HG02678 (cell line): ENCODE measurements around the gene SCUBE1.
A peak's percentile ranks its signal among the peaks of the same experiment; 100 is the strongest.

ENCODE experiments used
- ATAC-seq: cut with Tn5 transposase; IDR thresholded peaks from one replicate; pipeline ENCODE4 v1.9.1; 2021; ENCODE audit warnings: mild to moderate bottlenecking, moderate library complexity; ENCODE audit not compliant: unreplicated experiment

Gene SCUBE1

GRCh38 chr22:43343262-43343669 lies at the start of gene SCUBE1:
Gene SCUBE1 (minus strand): TSS chr22:43343372. CDS start chr22:43343261, 111 bp downstream.
- ATAC-seq, result no peak

GRCh38 chr22:43392385-43392989 lies 49.3 kb upstream of the SCUBE1 start:
- ATAC-seq, result no peak

DNA sequence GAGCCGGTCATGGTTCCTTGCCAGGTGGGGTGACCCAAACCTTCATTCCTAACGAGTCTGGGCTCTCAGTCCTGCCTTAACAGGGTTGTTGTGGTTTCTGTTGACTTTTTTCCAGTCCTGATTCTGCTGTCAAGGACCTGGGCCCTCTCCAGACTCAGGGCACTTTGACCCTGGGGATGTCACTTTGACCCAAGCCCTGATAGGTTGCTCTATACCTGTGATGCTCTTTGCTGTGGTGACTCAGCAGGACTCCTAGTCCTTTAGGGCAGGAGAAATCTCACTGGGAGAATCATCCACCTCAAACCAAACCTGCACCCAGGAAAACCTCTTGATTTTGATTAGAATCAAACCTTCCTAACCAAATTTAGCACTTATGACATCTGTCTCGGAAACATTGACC lies 48.1 kb upstream of the SCUBE1 start:
- ATAC-seq, result no peak

- no peak for ATAC-seq
Measured at GRCh38 chr22:43390872-43391271, 47.7 kb upstream of the SCUBE1 start.

- ATAC-seq, result no peak
Measured at GRCh38 chr22:43390166-43390565, 47.0 kb upstream of the SCUBE1 start.

- ATAC-seq, result no peak
Measured at GRCh38 chr22:43389227-43389836, 46.2 kb upstream of the SCUBE1 start.

- no peak for ATAC-seq
Measured at GRCh38 chr22:43388420-43388851, 45.3 kb upstream of the SCUBE1 start.

GRCh38 chr22:43387815-43388214 lies 44.6 kb upstream of the SCUBE1 start:
- ATAC-seq, result no peak

DNA sequence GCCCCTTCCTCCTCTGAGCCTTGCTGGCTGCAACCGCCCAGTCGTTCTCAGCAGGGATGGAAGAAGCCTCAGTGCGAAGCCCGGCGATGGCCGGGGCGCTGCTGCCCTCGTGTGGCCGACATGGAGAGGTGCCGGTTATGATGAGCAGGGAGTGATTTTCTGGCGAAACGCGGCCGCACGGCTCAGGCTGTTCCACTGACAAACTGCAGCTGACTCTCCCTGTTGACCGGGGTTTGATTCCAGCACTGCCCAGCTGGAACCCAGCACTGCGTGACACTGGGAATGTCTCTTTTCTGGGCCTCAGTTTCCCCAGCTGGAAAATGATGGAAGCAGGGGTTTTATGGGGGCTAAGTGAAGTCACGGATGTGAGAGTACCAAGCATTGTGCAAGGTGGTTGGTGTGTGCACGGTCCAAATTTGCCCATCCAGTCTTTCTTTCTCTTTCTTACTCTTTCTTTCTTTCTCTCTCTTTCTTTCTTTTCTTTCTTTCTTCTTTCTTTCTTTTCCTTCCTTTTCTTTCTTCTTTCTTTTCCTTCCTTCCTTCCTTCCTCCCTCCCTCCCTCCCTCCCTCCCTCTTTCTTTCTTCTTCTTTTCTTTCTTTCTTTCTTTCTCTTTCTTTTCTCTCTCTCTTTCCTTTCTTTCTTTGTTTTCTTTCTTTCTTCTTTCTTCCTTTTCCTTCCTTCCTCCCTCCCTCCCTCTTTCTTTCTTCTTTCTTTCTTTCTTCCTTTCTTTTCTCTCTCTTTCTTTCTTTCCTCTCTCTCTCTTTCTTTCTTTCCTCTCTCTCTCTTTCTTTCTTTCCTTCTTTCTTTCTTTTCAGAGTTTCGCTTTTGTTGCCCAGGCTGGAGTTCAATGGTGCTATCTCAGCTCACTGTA lies 42.8 kb upstream of the SCUBE1 start:
- peak; percentile 50 for ATAC-seq

- ATAC-seq, result no peak
Measured at GRCh38 chr22:43384863-43385262, 41.7 kb upstream of the SCUBE1 start.

- ATAC-seq, result no peak
Measured at GRCh38 chr22:43381693-43382092, 38.5 kb upstream of the SCUBE1 start.

DNA sequence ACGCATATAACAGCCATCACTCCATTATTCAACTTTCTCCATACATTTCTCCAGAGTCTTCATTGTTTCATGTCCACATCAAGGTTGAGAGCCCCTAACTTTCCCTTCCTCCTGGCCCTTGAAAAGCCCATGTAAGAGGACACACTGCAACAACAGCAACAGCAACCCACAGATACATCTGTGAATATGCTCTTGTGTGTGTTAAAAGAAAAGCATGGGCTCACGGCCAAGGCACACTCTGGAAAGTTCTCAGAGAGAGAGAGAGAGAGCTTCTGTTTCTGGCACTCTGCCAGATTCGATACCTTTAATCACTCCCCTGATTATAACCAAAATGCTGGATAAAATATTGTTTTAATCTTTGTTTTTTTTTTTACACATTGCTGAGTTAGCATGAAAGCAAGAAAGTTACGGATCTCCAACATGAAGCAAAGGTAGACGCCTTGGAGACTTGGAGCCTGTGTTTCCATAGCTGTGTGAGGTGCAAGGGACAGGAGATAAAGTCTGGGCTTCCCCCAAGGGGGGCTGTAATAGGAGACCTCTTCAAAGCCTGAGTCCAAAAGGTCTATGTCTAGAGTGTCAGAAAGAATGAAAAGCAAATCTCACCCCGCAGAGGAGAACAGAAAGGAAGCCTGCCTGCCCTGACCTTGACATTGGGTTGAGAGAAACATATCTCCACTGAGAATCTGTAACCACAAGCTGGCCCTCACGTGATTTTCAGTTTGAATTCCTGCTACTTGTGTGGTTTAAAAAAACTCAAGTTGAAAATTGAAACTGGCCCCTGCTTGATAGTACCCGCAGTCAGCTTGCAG lies 34.9 kb upstream of the SCUBE1 start:
- ATAC-seq, result no peak

GRCh38 chr22:43377548-43377895 lies 34.4 kb upstream of the SCUBE1 start:
- no peak for ATAC-seq

GRCh38 chr22:43376765-43377547 lies 33.8 kb upstream of the SCUBE1 start:
- no peak for ATAC-seq

GRCh38 chr22:43375951-43376455 lies 32.8 kb upstream of the SCUBE1 start:
- no peak for ATAC-seq

GRCh38 chr22:43370036-43370435 lies 26.9 kb upstream of the SCUBE1 start:
- ATAC-seq, result no peak

DNA sequence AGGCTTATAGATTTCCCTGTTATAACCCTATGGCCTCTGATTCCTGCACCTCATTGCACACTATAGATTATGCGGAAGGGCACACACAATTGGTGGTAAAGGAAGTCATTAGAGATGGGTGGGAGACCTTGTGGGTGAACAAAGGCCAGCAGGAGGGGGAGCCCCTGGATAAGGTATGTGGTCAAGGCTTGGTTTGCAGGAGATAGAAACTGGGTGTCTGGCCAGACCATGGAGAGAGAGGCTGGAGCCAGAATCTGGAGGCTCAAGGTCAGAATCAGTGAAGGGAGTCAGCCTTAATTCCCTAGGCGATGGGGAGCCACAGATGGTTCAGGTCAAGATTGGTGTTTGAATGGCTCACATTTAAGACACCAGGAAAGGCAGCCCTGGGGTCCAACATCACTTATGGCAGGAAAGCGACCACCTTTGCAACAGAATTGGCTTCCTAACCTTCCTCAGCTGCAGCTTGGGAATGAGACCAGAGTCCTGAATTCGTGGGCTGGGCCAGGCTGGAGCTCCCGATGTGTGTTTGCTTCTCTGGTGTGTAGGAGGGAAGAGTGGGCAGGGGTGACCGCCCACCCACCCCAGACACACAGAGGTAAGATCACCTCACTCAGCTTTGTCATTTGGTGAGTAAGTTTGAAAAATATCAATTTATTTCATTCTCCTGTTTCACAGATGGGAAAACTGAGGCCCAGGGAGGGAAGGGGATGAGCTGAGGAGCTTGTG lies 22.7 kb upstream of the SCUBE1 start:
- ATAC-seq, result no peak

DNA sequence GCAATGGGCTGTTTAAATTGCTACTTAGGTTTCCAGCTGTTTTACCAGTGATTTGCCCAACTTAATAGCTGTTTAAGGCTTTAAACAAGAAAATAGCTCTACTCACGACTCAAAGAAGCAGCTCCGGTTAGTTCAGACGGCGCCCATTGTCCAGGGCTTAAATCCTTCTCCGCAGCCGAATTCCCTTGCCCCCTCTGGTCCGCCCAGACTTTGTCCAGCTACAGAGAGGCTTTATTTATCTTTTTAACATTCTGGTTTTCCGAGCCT lies 20.9 kb upstream of the SCUBE1 start:
- no peak for ATAC-seq

GRCh38 chr22:43363315-43364168 lies 20.4 kb upstream of the SCUBE1 start:
- no peak for ATAC-seq
